NCI-H187 treated with DMSO at 0.1 percent for 48 hours (cell line): ENCODE results near the gene PIGQ.

Experiments used
- DNase-seq: peaks from one replicate; lab custom pipeline; 2025; lab: John Stamatoyannopoulos, UW

Gene PIGQ

GRCh38 chr16:567373-568256 is 2.2 kb upstream of the PIGQ start:
- DNase-seq, result no peak

DNA sequence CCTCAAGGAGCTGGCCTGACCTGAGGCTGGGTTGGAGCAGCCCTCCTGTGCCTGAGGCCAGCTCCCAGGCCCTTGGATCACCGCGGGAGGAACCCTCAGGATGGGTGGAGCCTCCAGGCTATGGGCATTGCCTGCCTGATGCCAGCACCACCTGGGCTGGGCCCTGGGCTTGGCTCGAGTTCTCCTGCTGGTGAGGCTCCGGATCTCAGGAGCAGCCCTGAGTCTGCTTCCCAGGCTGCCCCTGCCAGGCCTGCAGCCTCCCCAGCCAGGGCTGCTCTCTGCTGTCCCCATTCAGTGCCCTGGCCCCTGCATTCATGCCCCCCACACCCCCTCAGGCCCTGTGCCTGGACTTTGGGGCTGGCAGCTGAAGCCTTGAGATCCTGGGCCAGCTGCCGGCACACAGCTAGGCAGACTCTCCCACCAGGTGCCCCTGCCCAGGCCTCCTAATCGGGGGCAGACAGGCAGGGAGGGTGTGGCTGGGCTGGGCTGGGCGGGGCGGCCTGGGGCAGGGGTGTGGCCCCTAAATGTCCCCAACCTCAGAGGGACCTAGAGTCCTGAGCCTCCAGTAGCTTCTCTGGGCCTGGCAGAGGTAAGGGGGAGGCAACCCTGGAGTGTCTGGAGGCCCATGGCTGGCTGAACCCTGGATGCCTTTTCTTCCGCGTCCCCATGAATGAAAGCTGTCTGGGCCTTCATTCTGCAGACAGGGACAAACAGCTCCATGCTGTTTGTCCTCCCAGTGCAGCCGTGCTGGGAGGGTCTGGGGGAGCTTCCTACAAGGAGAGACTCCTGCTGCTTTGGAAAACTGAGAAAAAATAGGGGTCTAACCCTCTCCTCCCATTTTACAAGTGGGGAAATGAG is 1.1 kb upstream of the PIGQ start:
- DNase-seq, result no peak

GRCh38 chr16:572865-573650 is 3.3 kb downstream of the PIGQ start:
- no peak for DNase-seq

DNA sequence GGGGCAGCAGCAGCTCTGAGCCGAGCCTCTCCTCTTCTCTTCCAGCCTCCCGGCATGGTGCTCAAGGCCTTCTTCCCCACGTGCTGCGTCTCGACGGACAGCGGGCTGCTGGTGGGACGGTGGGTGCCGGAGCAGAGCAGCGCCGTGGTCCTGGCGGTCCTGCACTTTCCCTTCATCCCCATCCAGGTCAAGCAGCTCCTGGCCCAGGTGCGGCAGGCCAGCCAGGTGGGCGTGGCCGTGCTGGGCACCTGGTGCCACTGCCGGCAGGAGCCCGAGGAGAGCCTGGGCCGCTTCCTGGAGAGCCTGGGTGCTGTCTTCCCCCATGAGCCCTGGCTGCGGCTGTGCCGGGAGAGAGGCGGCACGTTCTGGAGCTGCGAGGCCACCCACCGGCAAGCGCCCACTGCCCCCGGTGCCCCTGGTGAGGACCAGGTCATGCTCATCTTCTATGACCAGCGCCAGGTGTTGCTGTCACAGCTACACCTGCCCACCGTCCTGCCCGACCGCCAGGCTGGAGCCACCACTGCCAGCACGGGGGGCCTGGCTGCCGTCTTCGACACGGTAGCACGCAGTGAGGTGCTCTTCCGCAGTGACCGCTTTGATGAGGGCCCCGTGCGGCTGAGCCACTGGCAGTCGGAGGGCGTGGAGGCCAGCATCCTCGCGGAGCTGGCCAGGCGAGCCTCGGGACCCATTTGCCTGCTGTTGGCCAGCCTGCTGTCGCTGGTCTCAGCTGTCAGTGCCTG is 4.4 kb downstream of the PIGQ start:
- DNase-seq, result no peak

DNA sequence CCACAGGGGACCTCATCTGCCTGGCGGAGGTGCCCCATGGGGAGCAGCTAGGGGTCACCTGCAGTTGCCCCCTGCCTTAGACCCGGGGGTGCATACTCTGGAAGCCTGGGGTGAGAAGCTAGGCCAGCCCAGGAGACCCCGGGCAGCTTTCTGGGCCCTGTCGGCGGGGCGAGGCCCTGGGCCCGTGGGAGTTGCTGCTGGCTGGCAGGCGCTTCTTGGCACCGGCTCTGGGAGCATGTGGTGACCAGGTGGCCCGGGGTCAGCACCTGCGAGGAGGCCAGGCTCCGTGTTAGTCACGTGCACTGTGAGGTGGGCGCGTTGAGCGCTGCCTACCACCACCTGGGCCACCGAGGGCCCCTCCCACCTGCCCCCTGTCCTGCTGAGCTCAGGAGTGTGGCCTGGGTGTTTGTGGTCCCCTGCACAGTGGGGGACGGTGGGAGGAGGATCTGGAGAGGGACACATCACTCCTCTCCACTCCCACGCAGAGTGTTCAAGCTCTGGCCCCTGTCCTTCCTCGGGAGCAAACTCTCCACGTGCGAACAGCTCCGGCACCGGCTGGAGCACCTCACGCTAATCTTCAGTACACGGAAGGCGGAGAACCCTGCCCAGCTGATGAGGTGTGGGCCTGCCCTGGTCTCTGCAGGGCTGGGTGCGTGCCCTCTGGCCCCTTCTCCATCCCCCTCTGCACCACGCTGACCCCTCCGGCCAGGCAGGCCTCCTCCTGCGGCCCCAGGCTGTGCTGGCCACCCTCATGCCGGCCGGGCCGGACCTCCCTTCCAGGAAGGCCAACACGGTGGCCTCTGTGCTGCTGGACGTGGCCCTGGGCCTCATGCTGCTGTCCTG is 5.8 kb downstream of the PIGQ start:
- DNase-seq, result no peak

DNA sequence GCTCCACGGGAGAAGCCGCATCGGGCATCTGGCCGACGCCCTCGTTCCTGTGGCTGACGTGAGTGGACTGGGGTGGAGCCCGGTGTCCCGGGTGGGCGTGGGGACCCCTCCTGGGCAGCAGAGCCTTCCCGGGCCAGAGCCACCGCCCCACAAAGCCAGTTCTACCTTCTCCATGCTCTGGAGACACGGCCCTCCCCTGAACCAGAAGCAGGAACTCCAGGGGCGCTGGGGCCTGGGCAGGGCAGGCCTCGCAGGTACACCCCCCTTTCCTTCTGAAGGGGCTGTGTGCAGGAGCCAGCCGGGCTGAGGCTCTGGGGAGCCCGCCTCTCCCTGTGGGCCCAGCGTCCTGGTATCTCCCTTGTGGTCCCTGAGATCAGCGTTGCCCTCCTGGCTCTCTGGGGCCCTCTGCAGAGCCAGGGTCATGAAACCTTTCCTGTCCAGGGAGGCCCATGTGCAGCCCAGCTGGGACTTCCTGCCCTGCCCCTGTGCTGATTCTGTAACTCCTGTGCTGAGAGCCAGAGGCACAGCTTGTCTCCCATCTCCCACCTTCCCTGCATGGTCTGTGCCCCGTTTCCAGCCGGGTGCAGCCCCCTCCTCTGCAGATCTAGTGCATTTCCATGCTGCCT is 6.5 kb downstream of the PIGQ start:
- no peak for DNase-seq

GRCh38 chr16:576823-577201 is 7.0 kb downstream of the PIGQ start:
- no peak for DNase-seq

GRCh38 chr16:577796-578195 is 8.0 kb downstream of the PIGQ start:
- no peak for DNase-seq

GRCh38 chr16:578232-578869 is 8.6 kb downstream of the PIGQ start:
- DNase-seq, result no peak

DNA sequence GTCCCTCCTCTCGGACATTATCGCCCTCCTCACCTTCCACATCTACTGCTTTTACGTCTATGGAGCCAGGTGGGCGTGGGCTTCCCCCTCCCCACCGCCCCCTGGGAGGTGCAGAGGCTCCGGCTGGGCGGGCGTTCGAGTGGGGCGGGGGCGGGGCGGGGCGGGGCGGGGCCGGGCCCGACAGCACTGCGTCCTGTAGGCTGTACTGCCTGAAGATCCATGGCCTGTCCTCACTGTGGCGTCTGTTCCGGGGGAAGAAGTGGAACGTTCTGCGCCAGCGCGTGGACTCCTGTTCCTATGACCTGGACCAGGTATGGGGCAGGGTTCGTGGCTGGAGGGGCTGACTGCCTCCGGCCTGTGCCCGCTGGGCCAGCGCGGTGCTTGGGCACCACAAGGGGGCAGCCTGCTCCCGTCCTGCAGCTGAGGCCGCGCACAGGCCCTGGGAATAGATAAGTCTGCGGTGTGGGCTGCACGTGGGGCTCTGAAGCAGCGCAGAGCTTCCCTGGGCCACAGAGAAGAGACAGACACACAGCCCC is 9.2 kb downstream of the PIGQ start:
- peak; percentile 35 for DNase-seq

GRCh38 chr16:580141-580945 is 10.6 kb downstream of the PIGQ start:
- no peak for DNase-seq

- no peak for DNase-seq
Measured at GRCh38 chr16:580946-581498, 11.3 kb downstream of the PIGQ start.

DNA sequence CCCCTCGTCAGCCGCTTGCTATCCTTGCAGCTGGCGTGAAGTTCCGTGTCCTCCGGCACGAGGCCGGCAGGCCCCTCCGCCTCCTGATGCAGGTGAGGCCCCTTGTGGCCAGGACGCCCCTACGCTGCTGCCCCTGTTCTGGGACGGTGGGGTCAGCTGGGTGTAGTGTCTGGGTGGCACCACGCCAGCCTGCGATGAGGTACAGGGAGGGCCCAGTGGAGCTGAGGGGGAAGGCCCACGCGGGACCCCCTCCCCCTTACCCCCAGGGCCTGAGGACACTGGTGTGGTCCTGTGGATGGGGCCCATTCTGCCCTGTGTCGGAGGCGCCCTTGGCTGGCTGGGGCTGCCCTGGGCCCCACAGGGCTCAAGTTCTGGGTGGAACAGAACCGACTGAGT is 12.4 kb downstream of the PIGQ start:
- DNase-seq, result no peak

DNA sequence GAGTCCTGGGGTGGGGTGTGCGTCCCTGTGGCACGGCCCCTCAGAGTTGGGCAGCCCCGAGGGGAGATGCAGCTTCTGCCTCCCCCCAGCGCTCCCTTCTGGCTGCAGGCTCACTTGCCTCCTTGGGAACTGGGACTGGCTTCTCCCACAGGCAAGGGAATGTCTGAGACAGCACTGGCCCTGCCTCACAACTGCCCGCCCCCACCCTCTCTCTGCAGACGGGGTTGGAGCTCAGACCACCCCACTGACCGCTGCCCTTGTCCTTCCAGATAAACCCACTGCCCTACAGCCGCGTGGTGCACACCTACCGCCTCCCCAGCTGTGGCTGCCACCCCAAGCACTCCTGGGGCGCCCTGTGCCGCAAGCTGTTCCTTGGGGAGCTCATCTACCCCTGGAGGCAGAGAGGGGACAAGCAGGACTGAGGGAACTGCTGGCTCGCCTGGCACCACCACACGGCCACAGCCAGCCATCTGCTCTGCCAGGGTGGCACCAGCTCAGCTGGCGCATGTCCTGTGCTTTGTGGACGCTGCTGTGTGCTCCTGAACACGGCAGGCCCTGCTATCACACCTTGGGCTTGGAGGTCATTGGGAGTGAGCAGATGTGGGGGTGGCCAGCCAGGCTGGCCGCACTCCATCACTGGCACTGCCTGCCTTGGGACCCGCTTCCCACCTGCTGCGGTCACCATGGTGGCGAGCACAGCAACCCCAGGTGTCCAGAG is 13.0 kb downstream of the PIGQ start:
- no peak for DNase-seq

GRCh38 chr16:583470-583814 is 13.7 kb downstream of the PIGQ start:
- no peak for DNase-seq

DNA sequence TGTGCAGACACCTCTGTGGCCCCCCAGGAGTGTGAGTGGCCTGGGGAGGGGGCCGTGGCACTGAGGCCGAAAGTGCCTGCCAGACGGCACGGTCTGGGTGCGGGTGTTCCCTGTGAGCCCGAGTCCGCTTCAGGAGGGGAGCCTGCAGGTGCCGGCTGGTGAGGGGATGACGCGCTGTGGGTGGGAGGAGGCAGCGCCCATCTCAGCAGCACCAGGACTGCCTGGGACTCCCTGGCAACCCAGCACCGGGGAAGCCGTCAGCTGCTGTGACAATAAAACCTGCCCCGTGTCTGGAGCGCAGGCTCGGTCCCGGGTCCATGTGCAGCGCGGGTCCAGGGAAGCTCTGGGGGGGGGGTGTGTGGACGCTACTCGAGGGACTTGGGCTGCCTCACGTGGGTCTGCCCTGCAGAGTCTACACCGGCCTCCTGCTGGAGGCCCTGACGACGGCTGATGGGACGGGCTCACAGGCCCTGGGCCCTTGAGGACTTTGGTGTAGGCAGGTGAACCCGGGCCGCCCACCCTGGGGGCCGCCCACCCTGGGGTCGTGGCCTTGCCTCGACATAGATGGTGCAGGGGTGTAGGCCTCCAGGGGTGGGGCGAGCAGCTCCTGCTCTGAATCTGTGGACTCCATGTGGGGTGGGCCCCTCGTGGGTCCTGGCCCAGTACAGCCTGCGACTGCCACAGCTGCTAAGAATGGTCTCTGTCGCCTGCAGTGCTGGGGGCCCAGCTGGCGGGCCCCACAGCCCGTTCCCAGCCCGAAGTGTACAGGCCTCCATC is 14.2 kb downstream of the PIGQ start:
- DNase-seq, result no peak

GRCh38 chr16:585351-585750 is 15.6 kb downstream of the PIGQ start:
- DNase-seq, result no peak
